Sciatic nerve (tissue), 2 donors: Measurements from ENCODE around the gene NUBPL. TPM values are rescaled to one million over a fixed set of nuclear protein-coding genes. Genes with fewer than 3 reads are reported as not detected.
"Not testable (repeated sequence)": the region's sequence is repeated elsewhere in the genome, so short reads cannot be mapped to it uniquely, and the experiment has no call there.

Source experiments
- ATAC-seq: fragments of 200-7000 bp; cut with Tn5 transposase; one replicate; pipeline ENCODE4 v1.9.1; 2020; ENCODE audit warnings: mild to moderate bottlenecking, moderate library complexity
- DNase-seq: peaks from one replicate; pipeline ENCODE4 v3.0.0-alpha.2; 2020; ENCODE audit warnings: low spot score
- intact Hi-C: fragments of 100-400 bp; cut with DNase I; formaldehyde crosslinking; loops from one replicate; pipeline ENCODE4 v1.14.2; 2022
- total RNA-seq: library from RNA; stranded (reverse); fragmentation: NEBNext Ultra II Directional; extraction: Animal tissue kit (Norgen Biotek cat#: 25700); gene quantifications from one replicate; pipeline ENCODE4 v1.2.1, GENCODE V29; 2021
- donor health status: DM: no; HTN: no; CAD: no.
- donor health status: DM: no; HTN: no; CAD: no.

NUBPL gene
- total RNA-seq, 1 donor from 2014 or later = 18.7 TPM

DNA sequence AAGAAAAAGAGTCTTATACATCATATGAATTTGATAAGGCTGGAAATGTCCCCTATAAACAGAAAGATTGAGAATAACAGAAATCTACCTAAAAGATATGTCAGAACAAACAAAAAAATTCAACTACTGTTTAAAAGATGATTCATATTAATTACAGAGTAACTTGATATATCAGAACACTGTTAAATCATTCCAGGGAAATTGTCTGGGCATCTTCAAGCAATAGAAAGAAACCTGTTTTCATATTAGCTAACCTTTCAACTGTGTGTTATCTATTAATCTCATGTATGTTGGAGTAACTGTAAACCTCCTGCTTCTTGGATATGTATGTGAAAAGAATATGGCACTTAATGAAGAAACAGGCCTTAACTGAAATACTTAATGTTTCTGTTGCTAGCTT, 96.7 kb downstream of the NUBPL start:
- ATAC-seq (no peak), DNase-seq (no peak)
- intact Hi-C loops = no loop called here

DNA sequence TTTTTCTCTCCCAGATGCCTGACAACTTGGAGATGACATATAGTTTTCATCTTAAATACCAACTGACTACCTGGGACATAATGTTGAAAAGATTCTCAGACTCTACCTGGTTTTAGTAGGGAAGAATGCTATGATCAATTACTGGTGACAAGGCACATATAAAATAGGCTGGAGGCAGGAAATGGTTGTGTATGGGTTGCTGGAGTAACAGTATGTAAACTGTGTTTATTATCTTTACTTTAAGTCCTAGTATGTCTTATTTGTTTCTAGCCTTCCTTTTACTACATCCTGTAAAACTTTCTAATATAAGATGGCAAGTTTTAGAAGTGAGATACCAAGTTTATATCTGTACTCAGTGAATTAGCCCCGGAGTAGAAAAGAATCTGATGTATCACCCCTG, 98.1 kb downstream of the NUBPL start:
- ATAC-seq (no peak), DNase-seq (no peak)
- intact Hi-C loops = no loop called here

DNA sequence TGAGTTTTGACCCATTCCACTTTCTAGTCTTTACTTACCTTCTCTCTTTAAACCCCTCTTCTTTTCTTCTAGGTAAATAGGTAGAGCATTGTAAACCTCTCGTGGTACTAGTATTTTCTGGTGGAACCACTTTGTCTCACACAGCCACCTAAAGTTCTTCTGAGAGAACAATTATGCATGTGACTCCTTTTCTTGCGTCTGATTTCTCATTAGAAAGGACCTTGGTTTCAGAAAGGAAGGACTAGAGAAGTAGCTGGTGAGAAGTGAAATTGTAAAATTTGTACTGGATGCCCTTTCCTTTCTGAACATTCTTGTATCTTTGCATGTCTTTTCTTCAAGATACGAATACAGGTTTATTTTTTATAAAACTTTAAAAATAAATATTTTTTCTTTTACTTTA, 99.0 kb downstream of the NUBPL start:
- intact Hi-C loops = no loop called here
- ATAC-seq (no peak), DNase-seq (no peak)

DNA sequence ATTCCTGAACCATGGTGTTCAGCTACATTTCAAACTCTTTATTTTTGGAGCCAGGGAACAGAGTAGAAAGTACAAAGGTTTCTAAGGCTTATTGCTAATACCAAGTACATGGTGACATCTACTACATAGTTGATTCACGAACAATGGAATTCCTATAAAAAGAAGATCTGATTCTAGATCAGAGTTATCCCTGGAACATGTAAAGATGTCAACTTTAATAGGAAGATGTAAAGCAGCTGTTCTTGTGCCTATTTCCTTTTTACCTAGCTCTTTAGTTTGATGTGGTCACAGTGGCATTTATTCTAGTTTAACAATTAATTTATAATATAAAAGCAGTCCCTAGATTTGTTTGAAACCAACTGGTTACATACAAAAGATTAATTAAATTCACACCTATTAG, 99.5 kb downstream of the NUBPL start:
- no peak for ATAC-seq
- intact Hi-C loops = no loop called here
- DNase-seq = no peak

DNA sequence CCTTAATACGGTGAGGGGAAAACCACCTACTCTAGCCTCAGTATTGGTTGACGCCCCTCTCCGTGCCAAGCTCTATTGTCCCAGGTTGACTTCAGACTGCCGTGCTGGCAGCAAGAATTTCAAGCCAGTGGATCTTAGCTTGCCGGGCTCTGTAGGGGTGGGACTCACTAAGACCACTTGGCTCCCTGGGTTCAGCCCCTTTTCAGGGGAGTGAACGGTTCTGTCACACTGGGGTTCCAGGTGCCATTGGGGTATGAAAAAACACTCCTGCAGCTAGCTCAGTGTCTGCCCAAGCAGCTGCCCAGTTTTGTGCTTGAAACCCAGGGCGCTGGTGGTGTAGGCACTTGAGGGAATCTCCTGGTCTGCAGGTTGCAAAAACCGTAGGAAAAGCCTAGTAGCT, 107.1 kb downstream of the NUBPL start:
- intact Hi-C loops = no loop called here
- DNase-seq = no peak
- ATAC-seq = no peak

DNA sequence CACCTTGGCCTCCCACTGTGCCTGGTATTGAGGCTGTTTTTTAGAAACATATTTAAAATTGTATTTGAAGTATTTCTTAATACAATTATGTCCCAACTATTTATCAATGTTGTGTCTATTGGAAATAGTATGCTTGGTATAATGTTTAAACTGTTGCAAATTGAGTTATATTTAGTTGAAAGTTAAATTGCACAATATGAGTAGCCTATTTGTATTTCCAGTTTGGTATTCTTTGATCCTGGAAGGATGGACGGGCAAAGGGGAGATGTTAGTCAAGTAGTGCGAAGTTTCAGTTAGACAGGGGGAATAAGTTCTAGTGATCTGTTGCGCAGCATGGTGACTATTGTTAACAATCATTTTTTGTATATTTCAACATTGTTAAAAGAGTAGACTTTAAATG, 111.5 kb downstream of the NUBPL start:
- ATAC-seq (no peak), DNase-seq (no peak)
- intact Hi-C loops = no loop called here

DNA sequence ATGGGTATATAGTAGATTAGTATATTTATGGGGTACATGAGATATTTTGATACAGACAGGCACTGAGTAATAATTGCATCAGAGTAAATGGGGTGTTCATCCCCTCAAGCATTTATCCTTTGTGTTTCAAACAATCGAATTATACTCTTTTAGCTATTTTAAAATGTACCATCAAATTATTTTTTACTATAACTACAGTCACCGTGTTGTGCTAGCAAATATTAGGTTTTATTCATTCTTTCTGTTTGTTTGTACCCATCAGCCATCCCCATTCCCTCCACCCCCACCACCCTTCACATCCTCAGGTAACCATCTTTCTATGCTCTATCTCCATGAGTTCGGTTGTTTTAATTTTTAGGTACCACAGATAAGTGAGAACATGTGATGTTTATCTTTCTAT, 115.8 kb downstream of the NUBPL start:
- DNase-seq = no peak
- ATAC-seq = no peak
- intact Hi-C loops = no loop called here

DNA sequence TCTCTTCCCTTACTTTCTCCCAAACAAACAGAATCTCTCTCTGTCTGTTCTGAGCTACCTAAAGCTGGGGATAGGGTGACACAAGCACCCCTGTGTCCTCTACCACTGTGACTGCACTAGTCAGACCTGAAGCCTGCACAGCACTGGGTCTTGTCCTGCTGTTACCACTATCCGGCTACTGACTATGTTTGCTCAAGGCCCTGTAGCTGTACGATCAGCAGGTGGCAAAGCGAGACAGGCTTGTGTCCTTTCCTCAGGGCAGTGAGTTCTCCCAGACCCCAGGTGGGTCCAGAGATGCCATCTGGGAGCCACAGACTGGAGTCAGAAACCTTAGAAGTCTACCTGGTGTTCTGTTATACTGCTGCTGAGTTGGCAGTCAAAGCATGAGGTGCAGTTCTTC, 116.4 kb downstream of the NUBPL start:
- ATAC-seq (no peak), DNase-seq (no peak)
- intact Hi-C loops = no loop called here

DNA sequence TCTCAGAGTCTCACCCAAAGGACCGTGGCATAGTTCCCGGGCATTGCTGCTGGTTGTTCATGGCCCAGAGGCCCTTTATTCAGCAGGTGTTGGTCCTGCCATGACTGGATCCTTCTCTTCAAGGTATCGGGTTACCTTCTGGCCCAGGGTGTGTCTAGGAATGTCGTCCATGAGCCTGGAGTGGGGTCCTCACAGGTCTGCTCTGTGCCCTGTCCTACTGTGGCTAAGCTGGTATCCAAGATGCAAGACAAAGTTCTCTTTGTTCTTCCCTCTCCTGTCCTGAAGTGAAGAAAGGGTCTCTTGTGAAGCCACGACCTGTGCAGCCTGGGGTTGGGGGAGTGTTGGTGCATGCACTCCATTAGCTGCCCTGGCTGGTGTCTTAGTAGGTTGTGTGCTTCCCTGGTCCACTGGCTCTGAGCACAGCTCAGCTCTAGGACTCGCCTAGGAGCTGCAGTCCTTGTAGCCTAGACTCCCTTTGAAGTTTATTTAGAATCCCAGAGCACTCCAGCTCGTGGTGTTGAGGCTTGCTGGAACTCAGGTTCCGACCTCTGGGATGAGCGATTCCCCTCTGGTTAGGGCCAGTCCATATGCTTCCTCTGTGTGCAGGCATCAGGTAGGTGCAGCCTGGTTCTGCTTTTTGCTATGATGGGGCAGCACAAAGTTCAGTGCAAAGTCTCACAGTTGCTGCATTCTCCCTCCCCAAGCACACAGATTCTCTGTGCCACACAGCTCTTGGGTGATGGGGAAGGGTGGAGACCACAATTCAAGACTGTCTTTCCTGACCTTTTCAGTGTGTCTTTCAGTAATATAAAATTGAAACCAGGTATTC, 117.4 kb downstream of the NUBPL start:
- intact Hi-C loops = no loop called here
- no peak for ATAC-seq
- no peak for DNase-seq

DNA sequence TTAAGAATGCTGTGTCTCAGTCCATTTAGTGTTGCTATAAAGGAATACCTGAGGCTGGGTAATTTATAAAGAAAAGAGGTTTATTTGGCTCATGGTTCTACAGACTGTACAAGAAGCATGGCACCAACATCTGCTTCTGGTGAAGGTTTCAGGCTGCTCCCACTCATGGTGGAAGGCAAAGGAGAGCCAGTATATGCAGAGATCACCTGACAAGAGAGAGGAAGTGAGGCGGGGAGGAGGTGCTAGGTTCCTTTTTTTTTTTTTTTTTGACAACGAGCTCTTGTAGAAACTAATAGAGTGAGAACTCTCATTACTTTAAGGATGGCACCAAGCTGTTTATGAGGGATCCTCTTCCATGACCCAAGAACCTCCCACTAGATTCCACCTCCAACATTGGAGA, 121.6 kb downstream of the NUBPL start:
- intact Hi-C loops = no loop called here
- DNase-seq = no peak
- ATAC-seq = no peak

DNA sequence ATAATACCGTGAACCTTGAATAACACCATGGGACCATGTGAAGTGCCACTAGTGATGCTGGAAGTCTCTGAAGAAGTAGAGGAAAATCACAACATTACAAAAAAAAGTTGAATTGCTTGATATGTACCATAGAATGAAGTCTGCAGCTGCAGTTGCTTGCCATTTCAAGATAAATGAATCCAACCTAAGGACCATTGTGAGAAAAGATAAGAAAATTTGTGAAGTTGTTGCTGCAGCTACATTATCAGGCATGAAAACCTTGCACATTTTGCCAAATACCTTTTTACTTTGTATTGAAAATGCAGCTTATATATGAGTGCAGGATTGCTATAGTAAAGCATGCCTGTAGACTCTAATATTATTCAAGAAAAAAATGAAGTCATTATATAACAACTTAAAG, 126.5 kb downstream of the NUBPL start:
- intact Hi-C loops = no loop called here
- ATAC-seq (no peak), DNase-seq (no peak)

DNA sequence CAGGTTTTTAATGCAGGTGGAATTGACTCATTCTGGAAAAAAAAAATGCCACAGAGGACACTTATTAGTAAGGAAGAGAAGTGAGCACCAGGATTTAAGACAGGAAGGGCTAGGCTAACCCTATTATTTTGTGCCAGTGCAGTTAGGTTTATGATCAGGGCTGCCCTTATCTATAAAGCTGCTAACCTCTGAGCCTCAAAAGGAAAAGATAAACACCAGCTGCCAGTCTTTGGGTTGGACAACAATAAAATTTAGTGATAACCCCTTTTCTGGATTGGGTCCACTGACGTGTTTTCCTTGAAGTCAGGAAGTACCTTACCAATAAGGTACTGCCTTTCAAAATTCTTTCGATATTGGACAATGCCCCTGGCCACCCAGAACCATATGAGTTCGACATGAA, 128.9 kb downstream of the NUBPL start:
- intact Hi-C loops = no loop called here
- ATAC-seq (no peak), DNase-seq (no peak)

DNA sequence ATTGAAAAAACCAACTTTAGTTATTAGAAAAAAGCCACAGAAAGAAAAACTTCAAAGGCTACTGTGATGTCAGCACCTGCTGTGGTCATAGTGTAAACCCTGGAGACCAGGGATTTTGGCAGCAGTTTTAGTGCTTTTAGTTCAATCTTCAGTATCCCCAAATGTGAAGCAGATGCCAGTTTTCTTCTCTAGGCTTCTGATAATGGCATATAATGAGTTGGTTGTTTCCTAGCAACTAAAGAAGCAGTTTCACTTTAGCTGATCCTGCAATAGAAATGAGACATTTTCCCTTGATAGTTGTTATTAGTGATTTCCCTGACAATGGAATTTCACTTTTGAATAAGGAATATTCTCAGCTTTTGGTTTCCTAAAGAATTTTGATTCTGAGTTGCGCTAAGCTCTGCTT, 131.2 kb downstream of the NUBPL start:
- intact Hi-C loops = no loop called here
- DNase-seq = no peak
- peak; percentile 71 for ATAC-seq

DNA sequence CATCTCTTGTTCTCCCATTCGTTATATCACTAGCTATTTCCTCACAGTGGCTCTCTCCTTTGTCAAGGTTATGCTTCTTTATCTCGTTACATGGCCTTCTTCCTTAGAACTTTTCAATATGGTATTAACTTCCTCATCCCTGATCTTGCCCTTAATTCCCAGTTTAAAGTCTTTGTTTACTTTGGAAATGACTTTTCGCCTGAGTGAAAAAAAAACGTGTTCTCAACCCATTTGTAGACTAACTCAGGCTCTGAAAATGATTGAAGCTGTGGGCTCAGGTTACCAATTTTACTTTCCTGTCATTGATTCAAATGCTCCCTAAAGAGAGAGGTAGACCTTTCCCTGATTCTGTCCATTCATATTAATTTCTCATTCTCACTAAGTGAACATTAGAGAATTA, 135.2 kb downstream of the NUBPL start:
- intact Hi-C loops = no loop called here
- ATAC-seq (no peak), DNase-seq (no peak)

DNA sequence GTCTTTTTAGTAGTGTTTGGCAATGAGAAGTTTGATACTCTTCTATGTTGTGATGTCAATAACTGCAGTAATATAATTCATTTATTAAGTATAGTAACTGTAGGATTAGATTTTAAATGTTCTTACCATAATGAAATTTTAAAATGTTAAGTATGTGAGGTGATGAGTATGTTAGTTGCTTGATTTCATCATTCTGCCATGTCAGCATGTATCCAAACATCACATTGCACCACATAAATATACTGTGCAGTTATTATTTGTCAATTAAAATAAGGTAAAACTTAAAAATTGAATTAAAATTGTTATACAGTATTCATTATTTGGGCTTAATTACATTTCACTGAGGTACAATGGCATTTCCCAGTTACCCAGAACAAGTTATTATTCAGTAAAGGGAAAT, 138.6 kb downstream of the NUBPL start:
- DNase-seq = no peak
- intact Hi-C loops = no loop called here
- ATAC-seq = no peak

DNA sequence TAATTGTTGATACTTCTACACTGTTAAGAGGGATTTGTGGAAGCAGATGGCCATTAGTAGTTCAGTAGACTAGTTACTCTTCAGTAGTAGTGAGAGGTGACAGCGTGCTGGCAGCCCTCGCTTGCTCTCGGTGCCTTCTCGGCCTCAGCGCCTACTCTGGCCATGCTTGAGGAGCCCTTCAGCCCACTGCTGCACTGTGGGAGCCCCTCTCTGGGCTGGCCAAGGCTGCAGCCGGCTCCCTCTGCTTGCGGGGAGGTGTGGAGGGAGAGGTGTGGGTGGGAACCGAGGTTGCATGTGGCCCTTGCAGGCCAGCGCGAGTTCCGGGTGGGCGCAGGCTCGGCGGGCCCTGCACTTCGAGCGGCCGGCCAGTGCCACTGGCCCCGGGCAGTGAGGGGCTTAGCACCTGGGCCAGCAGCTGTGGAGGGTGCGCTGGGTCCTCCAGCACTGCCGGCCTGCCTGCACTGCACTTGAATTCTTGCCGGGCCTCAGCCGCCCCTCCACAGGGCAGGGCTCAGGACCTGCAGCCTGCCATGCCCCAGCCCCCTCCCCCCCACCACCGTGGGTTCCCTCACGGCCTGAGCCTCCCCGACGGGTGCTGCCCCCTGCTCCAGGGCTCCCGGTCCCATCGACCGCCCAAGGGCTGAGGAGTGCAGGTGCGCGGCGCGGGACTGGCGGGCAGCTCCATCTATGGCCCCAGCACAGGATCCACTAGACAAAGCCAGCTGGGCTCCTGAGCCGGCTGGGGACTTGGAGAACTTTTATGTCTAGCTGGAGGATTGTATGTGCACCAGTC, 139.3 kb downstream of the NUBPL start:
- intact Hi-C loops = no loop called here
- ATAC-seq = no peak
- DNase-seq = no peak

DNA sequence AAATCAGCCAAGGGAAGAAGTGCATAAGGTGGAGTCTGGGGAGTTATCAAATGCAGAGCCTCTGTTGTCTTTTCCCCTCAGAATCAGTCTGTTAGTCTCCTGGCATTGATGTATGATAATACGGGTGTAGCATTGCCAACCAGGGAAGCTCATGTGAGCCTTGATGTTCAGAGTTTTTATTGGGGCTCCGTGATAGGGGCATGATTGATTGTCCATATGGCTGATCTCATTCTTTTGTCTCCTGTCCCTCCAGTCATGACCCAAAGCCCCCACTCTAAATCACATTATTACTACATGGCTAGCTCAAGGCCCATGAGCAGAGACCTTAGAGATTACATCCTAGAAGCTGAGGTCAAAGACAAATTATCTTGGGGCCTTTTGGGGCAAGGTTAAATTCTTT, 140.9 kb downstream of the NUBPL start:
- ATAC-seq (no peak), DNase-seq (no peak)
- intact Hi-C loops = no loop called here

DNA sequence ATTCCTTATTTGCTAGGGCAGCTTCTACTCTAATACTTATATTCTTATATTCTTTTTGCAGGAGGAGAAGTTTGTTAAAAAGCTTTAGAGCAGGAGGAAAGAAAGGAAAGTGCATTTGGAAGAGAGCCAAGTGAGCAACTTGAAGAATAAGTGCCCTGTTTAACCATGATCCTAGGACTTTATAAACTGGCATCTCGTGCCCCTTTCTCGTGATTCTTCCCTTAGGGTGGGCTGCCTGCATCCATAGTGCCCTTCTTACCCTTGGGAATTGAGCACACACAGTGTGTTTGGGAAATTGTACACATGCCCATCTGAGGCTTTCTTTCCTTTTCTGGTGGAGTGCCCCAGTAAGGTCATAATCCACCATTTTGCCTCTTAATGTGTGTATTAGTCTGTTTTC, 141.9 kb downstream of the NUBPL start:
- no peak for DNase-seq
- no peak for ATAC-seq
- intact Hi-C loops = no loop called here

DNA sequence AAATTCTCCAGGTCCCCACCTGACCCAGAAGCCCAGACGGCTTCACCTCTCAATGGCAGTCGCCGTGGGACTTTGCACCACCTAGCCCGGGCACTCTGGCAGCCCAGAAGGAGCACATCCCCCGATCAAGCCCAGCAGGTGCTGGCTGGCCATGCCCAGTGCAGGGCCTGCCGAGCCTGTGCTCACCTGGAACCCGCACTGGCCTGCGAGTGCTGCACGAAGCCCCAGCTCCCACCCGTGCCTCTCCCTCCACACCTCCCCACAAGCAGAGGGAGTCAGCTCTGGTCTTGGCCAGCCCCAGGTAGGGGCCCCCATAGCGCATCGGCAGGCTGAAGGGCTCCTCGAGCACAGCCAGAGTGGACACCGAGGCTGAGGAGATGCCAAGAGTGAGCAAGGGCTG, 144.5 kb downstream of the NUBPL start:
- intact Hi-C loops = no loop called here
- DNase-seq (no peak), ATAC-seq (no peak)

DNA sequence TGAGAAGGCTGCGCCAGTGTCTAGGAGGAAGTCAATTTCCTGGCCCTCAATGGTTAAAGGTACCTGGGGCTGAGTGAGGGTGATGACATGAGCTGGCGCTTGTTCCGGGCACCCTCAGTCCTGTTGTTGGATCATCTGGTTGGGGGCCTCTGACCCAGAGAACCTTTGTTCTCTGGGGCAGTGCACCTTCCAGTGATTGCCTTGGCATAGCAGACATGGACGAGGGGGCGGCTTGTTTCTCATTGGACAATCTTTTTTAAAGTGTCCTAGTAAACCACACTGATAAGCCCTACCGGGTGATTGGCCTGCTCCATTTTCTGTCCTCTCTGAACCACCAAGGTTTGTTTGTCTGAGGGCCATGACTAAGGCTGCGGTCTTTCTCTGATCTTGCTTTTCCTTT, 147.5 kb downstream of the NUBPL start:
- DNase-seq, ATAC-seq, intact Hi-C loops: not testable (repeated sequence)
